GM12878 (cell line): ENCODE data around the gene RIT2.

Source experiments
- CTCF ChIP-seq, 3 experiments: IDR thresholded peaks in 2 of 3; conservative IDR thresholded peaks in 1 of 3; 2 replicates each; pipeline ENCODE4 v1.5.1; 2011; ENCODE audit warnings: low read depth in 3 of 3, low read length in 3 of 3, mild to moderate bottlenecking in 3 of 3, control low read depth in 2 of 3, moderate library complexity in 2 of 3, inconsistent platforms in 1 of 3, mixed read lengths in 1 of 3; ENCODE audit not compliant: control insufficient read depth in 2 of 3, insufficient read depth in 1 of 3; ENCODE audit errors: extremely low read depth in 1 of 3
- EP300 ChIP-seq, 2 experiments: fragments of 150-350 bp in 1 of 2; IDR thresholded peaks; 2 replicates each; pipeline ENCODE4 v1.6.1; 2011 to 2012; ENCODE audit warnings: low read depth in 2 of 2, low read length in 2 of 2, borderline replicate concordance in 1 of 2, improper control_type of control experiment in 1 of 2, inconsistent platforms in 1 of 2; ENCODE audit not compliant: control insufficient read depth in 1 of 2
- FOXK2 ChIP-seq: fragments of 450-650 bp; IDR thresholded peaks from 2 replicates; pipeline ENCODE4 v1.6.1; 2017; ENCODE audit warnings: mild to moderate bottlenecking, moderate library complexity
- GABPA ChIP-seq: IDR thresholded peaks from 2 replicates; pipeline ENCODE4 v1.6.1; 2014; ENCODE audit warnings: antibody characterized with exemption, low read depth, mild to moderate bottlenecking, inconsistent platforms
- HCFC1 ChIP-seq: fragments of 150-350 bp; IDR thresholded peaks from 2 replicates; pipeline ENCODE4 v1.6.1; 2014; ENCODE audit warnings: low read length
- MYC ChIP-seq: IDR thresholded peaks from 2 replicates; pipeline ENCODE4 v1.6.1; 2011; ENCODE audit warnings: mild to moderate bottlenecking, low read length, moderate library complexity, inconsistent platforms; ENCODE audit not compliant: insufficient read depth, insufficient replicate concordance, insufficient read length, severe bottlenecking
- NFYA ChIP-seq: IDR thresholded peaks from 2 replicates; pipeline ENCODE4 v1.6.1; 2011; ENCODE audit warnings: low read depth, mild to moderate bottlenecking, low read length, improper control_type of control experiment, borderline replicate concordance
- POLR2A ChIP-seq: IDR thresholded peaks from 2 replicates; pipeline ENCODE4 v1.6.1; 2011; ENCODE audit warnings: low read depth, mild to moderate bottlenecking, low read length
- SMC3 ChIP-seq: IDR thresholded peaks from 2 replicates; pipeline ENCODE4 v1.6.1; 2011; ENCODE audit warnings: low read length, improper control_type of control experiment, borderline replicate concordance
- SP1 ChIP-seq: IDR thresholded peaks from one replicate; pipeline ENCODE4 v1.6.1; 2011; ENCODE audit warnings: low read depth, low read length
- ZNF24 ChIP-seq: fragments of 450-650 bp; IDR thresholded peaks from 2 replicates; pipeline ENCODE4 v1.6.1; 2017; ENCODE audit warnings: antibody characterized with exemption, mild to moderate bottlenecking
- TF ChIP-seq, protein P1 (sequence below): IDR thresholded peaks from 2 replicates; pipeline ENCODE4 v1.6.1; 2012; ENCODE audit warnings: mild to moderate bottlenecking, low read depth, low read length

DNA sequence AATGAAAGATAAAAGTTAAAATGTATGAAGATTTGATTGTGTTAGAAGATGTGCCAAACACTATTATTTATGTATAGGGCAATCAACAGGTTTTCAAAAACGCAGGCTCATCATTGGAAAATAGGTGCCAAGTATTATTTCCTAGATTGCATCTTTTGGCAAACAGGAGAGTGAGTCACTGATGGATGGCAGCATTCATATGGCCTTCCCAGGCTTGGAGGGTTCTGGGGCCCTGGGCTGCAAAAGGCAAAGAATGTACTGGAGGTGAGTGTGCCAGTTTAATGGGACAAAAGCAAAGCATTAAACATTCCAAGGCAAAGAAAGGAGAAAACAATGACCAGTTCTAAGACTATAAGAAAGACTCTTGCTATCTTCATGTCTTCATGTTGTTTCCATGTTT, 379.4 kb downstream of the RIT2 start:
- TF ChIP-seq CTCF (IDR thresholded peaks at IDR 0.05 in 2 of 3, conservative IDR thresholded peaks at IDR 0.05 in 1 of 3; ENCODE audit: control insufficient read depth in 2 of 3, extremely low read depth in 1 of 3, insufficient read depth in 1 of 3, low read depth in 3 of 3, low read length in 3 of 3), result no peak
- TF ChIP-seq NFYA, result no peak
- TF ChIP-seq EP300 (IDR thresholded peaks at IDR 0.05; ENCODE audit: borderline replicate concordance in 1 of 2, control insufficient read depth in 1 of 2, low read depth in 2 of 2, low read length in 2 of 2), result no peak
- no peak for TF ChIP-seq SMC3
- no peak for TF ChIP-seq ZNF24
- no peak for TF ChIP-seq FOXK2
- no peak for TF ChIP-seq POLR2A
- TF ChIP-seq, protein P1, sequence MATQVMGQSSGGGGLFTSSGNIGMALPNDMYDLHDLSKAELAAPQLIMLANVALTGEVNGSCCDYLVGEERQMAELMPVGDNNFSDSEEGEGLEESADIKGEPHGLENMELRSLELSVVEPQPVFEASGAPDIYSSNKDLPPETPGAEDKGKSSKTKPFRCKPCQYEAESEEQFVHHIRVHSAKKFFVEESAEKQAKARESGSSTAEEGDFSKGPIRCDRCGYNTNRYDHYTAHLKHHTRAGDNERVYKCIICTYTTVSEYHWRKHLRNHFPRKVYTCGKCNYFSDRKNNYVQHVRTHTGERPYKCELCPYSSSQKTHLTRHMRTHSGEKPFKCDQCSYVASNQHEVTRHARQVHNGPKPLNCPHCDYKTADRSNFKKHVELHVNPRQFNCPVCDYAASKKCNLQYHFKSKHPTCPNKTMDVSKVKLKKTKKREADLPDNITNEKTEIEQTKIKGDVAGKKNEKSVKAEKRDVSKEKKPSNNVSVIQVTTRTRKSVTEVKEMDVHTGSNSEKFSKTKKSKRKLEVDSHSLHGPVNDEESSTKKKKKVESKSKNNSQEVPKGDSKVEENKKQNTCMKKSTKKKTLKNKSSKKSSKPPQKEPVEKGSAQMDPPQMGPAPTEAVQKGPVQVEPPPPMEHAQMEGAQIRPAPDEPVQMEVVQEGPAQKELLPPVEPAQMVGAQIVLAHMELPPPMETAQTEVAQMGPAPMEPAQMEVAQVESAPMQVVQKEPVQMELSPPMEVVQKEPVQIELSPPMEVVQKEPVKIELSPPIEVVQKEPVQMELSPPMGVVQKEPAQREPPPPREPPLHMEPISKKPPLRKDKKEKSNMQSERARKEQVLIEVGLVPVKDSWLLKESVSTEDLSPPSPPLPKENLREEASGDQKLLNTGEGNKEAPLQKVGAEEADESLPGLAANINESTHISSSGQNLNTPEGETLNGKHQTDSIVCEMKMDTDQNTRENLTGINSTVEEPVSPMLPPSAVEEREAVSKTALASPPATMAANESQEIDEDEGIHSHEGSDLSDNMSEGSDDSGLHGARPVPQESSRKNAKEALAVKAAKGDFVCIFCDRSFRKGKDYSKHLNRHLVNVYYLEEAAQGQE, result no peak
- no peak for TF ChIP-seq HCFC1
- TF ChIP-seq MYC, result no peak
- TF ChIP-seq GABPA, result no peak
- TF ChIP-seq SP1, result no peak
